ENCODE measurements around the gene LGALS7. TPM values are rescaled to one million over a fixed set of nuclear protein-coding genes. Genes with fewer than 3 reads are reported as not detected.
"Not testable (repeated sequence)": the region's sequence is repeated elsewhere in the genome, so short reads cannot be mapped to it uniquely, and the experiment has no call there.

The LGALS7 gene
- total and polyA plus RNA-seq, 8 donors = 0.58 to 1.4 TPM; not detected in 6

- DNase-seq = no peak
- Histone ChIP-seq H3K4me3 (no peak overlapping the region), H3K36me3 (peaks cover 0 to 54% of the 10 kb centered on the region in 2 donors), H3K9me3 (no peaks in the 10 kb centered on the region), H3K4me1 (no peaks in the 10 kb centered on the region), H3K27ac (no peak overlapping the region), H3K27me3 (no peaks in the 10 kb centered on the region)
- intact Hi-C loops (cut with DNase I) = no loop called here
- TF ChIP-seq, protein P1, sequence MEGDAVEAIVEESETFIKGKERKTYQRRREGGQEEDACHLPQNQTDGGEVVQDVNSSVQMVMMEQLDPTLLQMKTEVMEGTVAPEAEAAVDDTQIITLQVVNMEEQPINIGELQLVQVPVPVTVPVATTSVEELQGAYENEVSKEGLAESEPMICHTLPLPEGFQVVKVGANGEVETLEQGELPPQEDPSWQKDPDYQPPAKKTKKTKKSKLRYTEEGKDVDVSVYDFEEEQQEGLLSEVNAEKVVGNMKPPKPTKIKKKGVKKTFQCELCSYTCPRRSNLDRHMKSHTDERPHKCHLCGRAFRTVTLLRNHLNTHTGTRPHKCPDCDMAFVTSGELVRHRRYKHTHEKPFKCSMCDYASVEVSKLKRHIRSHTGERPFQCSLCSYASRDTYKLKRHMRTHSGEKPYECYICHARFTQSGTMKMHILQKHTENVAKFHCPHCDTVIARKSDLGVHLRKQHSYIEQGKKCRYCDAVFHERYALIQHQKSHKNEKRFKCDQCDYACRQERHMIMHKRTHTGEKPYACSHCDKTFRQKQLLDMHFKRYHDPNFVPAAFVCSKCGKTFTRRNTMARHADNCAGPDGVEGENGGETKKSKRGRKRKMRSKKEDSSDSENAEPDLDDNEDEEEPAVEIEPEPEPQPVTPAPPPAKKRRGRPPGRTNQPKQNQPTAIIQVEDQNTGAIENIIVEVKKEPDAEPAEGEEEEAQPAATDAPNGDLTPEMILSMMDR (IDR thresholded peaks at IDR 0.05) = no peak
- ATAC-seq = no peak
These were observed 42.0 kb upstream of the LGALS7 start for GRCh38 chr19:38815059-38816001.

DNA sequence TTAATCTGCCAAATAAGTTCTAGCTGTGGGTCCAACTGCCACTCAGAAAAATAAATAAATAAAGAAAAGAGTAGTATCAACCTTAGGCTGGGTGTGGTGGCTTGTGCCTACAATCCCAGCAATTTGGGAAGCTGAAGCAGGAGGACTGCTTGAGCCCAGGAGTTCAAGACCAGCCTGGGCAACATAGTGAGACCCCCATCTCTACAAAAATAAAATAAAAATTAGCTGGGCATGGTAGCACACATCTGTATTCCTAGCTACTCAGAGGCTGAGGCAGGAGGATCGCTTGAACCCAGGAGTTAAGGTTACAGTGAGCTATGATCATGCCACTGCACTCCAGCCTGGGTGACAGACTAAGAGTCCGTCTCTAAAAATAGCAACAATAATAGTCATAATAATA is 40.6 kb upstream of the LGALS7 start:
- H3K9me3 ChIP-seq; H3K4me1 ChIP-seq; H3K27me3 ChIP-seq; intact Hi-C loops (cut with DNase I); H3K27ac ChIP-seq; DNase-seq; H3K4me3 ChIP-seq; ATAC-seq: not testable (repeated sequence)
- peaks cover 0 to 46% of the 10 kb centered on the region in 2 donors for H3K36me3 ChIP-seq

DNA sequence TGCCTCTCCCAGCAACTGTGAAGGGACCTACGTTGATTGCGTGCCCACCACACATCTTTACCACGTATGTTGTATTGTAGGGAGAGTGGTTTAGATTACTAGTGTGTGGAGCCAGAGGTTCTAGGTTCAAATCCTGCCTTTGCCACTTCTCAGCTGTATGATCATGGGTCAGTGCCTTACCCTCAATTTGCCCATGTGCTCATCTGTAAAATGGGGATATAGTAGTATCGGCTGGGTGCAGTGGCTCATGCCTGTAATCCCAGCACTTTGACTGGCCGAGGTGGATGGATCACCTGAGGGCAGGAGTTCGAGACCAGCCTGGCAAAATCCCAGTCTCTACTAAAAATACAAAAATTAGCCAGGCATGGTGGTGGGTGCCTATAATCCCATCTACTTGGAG is 40.0 kb upstream of the LGALS7 start:
- no peak for DNase-seq
- peaks cover 0 to 41% of the 10 kb centered on the region in 2 donors for H3K36me3 ChIP-seq
- no peaks in the 10 kb centered on the region for H3K4me1 ChIP-seq
- H3K27ac ChIP-seq = no peak overlapping the region
- no peaks in the 10 kb centered on the region for H3K27me3 ChIP-seq
- ATAC-seq = no peak
- TF ChIP-seq, protein P1 (IDR thresholded peaks at IDR 0.05) = no peak
- H3K9me3 ChIP-seq = no peaks in the 10 kb centered on the region
- intact Hi-C loops (cut with DNase I) = no loop called here
- H3K4me3 ChIP-seq = no peak overlapping the region

GRCh38 chr19:38812841-38813320 is 39.6 kb upstream of the LGALS7 start, which contains the start of gene LGALS4:
LGALS4 (minus strand) TSS chr19:38812945; CDS start chr19:38812886, 59 bp downstream.
- no peak within 1 kb of the TSS for H3K27ac ChIP-seq
- intact Hi-C loops (cut with DNase I) = no loop called here
- no peaks in the 10 kb centered on the region for H3K9me3 ChIP-seq
- TF ChIP-seq, protein P1 (IDR thresholded peaks at IDR 0.05) = no peak
- DNase-seq = no peak
- H3K4me3 ChIP-seq = no peak within 1 kb of the TSS
- H3K27me3 ChIP-seq = no peaks in the 10 kb centered on the region
- no peaks in the 10 kb centered on the region for H3K4me1 ChIP-seq
- peaks cover 0 to 36% of the 10 kb centered on the region in 2 donors for H3K36me3 ChIP-seq
- ATAC-seq = peak; percentile 61

GRCh38 chr19:38812009-38812840 is 38.9 kb upstream of the LGALS7 start:
- H3K4me3 ChIP-seq = no peak overlapping the region
- no peak for DNase-seq
- intact Hi-C loops (cut with DNase I) = no loop called here
- TF ChIP-seq, protein P1 (IDR thresholded peaks at IDR 0.05) = no peak
- no peak overlapping the region for H3K27ac ChIP-seq
- no peaks in the 10 kb centered on the region for H3K9me3 ChIP-seq
- ATAC-seq = no peak
- H3K36me3 ChIP-seq = peaks cover 0 to 30% of the 10 kb centered on the region in 2 donors
- H3K27me3 ChIP-seq = no peaks in the 10 kb centered on the region
- no peaks in the 10 kb centered on the region for H3K4me1 ChIP-seq

Measured in left lung (tissue), 10 donors.